H1 (cell line): ENCODE measurements around the gene FOXB1. TPM values are rescaled to one million over a fixed set of nuclear protein-coding genes. Genes with fewer than 3 reads are reported as not detected.

ENCODE experiments used
- CREB1 ChIP-seq: IDR thresholded peaks from 2 replicates; pipeline ENCODE4 v1.6.1; 2012; ENCODE audit warnings: inconsistent platforms
- CTBP2 ChIP-seq: IDR thresholded peaks from 2 replicates; pipeline ENCODE4 v1.7.0; 2011; ENCODE audit warnings: borderline replicate concordance, mild to moderate bottlenecking, moderate library complexity, mixed read lengths, low read length; ENCODE audit not compliant: insufficient read depth, insufficient read length
- EZH2 ChIP-seq: fragments of 200-600 bp; sonication (generic); IDR thresholded peaks from 2 replicates; pipeline ENCODE4 v1.7.1; 2012; ENCODE audit warnings: low read depth, mild to moderate bottlenecking, moderate library complexity, low read length, inconsistent platforms; ENCODE audit not compliant: severe bottlenecking
- GABPA ChIP-seq: IDR thresholded peaks from 2 replicates; pipeline ENCODE4 v1.6.1; 2011; ENCODE audit warnings: mild to moderate bottlenecking, low read length, moderate library complexity, borderline replicate concordance; ENCODE audit not compliant: insufficient read depth
- GTF2F1 ChIP-seq: IDR thresholded peaks from 2 replicates; pipeline ENCODE4 v1.6.1; 2012; ENCODE audit warnings: low read depth, low read length, improper control_type of control experiment, borderline replicate concordance
- HDAC6 ChIP-seq: IDR thresholded peaks from one replicate; pipeline ENCODE4 v1.7.1; 2012; ENCODE audit warnings: low read depth, mild to moderate bottlenecking, inconsistent platforms, low read length, moderate library complexity
- KDM4A ChIP-seq: IDR thresholded peaks from one replicate; pipeline ENCODE4 v1.7.1; 2012; ENCODE audit warnings: low read depth, mild to moderate bottlenecking, moderate library complexity, low read length, inconsistent platforms; ENCODE audit not compliant: severe bottlenecking
- POU5F1 ChIP-seq: IDR thresholded peaks from 2 replicates; pipeline ENCODE4 v1.6.1; 2011; ENCODE audit warnings: low read depth, mild to moderate bottlenecking, low read length, moderate library complexity
- RAD21 ChIP-seq, 2 experiments: IDR thresholded peaks in 1 of 2; conservative IDR thresholded peaks in 1 of 2; 2 replicates each; pipeline ENCODE4 v1.6.1; 2011; ENCODE audit warnings: low read depth in 2 of 2, low read length in 2 of 2, improper control_type of control experiment in 1 of 2, inconsistent platforms in 1 of 2, mild to moderate bottlenecking in 1 of 2, moderate library complexity in 1 of 2
- RXRA ChIP-seq: IDR thresholded peaks from 2 replicates; pipeline ENCODE4 v1.6.1; 2011; ENCODE audit warnings: low read depth, mild to moderate bottlenecking, low read length, moderate library complexity; ENCODE audit not compliant: insufficient read depth
- SIN3A ChIP-seq, 2 experiments: IDR thresholded peaks in 1 of 2; conservative IDR thresholded peaks in 1 of 2; 2 replicates each; pipeline ENCODE4 v1.6.1; 2011 to 2012; ENCODE audit warnings: low read length in 2 of 2, improper control_type of control experiment in 1 of 2, low read depth in 1 of 2, mild to moderate bottlenecking in 1 of 2
- SIX5 ChIP-seq: IDR thresholded peaks from 2 replicates; pipeline ENCODE4 v1.6.1; 2011; ENCODE audit warnings: mild to moderate bottlenecking, low read depth, low read length
- SP1 ChIP-seq: IDR thresholded peaks from 2 replicates; pipeline ENCODE4 v1.6.1; 2011; ENCODE audit warnings: low read depth, low read length
- SP4 ChIP-seq: IDR thresholded peaks from 2 replicates; pipeline ENCODE4 v1.6.1; 2012; ENCODE audit warnings: low read length, inconsistent platforms
- TEAD4 ChIP-seq: IDR thresholded peaks from 2 replicates; pipeline ENCODE4 v1.6.1; 2012; ENCODE audit warnings: low read depth, low read length, inconsistent platforms, mixed read lengths
- polyA plus RNA-seq, 7 experiments: library from polyadenylated mRNA; depleted of rRNA in 3 of 7; stranded (reverse) in 5 of 7; unstranded in 2 of 7; fragments of >200 nt in 5 of 7; fragments of 200-250 nt in 2 of 7; gene quantifications; 1 replicate in 5 of 7; 2 replicates in 1 of 7; 4 replicates in 1 of 7; pipeline versions ENCODE4 v1.2.1 to v1.2.3, GENCODE V29; 2011 to 2013; ENCODE audit warnings: missing spikeins in 2 of 7, mixed read lengths in 2 of 7
- total RNA-seq: library from RNA; stranded (reverse); fragmentation: NEBNext Ultra II Directional; extraction: Animal tissue kit (Norgen Biotek cat#: 25700); gene quantifications from 2 replicates; pipeline ENCODE4 v1.2.1, GENCODE V29; 2021
- TF ChIP-seq, protein P1 (sequence below): IDR thresholded peaks from 2 replicates; pipeline ENCODE4 v1.6.1; 2011; ENCODE audit warnings: low read length, improper control_type of control experiment

Gene FOXB1
- total and polyA plus RNA-seq, 2 of the 8 experiments (the other 6 are each of a cell fraction or from before 2014, with no cell fraction given), result 0.92 to 1.5 TPM

DNA sequence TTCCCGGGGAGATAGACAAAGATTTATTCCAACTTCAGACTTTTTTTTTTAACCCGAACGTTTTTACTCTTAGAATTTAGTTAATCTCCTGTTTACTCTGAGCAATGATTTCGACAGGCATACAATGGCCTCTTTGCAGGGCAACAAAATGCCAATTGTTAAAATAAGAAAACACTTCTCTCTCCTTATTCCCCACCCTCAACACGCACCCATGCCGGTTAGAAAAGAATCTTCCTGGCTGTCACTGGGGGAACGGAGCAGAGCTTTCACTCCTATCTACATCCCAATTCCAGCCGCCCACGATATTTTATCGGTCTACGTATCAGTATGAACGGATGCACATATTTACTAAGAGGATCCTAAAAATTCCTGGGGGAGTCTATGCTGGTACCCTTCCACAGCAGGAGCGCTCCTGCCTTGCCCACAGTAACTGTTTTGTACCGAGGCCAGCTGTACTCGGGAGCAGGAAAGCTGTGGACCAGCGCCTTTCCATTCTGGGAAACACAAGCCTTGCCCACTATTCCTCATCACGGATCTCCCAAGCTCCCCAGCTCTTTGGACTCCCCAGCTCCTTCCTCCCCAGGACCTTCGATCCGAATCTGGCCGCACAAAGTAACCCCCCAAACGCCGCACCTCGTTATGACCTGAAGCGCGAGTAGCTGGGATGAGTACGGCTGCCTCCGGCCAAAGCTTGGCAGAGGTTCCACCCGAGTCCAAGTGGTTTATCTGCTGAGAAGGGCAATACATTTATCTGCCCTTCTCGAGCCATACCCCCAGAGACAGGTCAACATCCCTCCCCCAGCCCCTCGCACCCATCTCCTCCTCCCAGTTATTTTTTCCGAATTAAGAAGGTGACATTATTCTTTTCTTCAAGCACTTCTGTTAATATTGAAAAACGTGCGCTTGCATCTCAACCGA, 2.2 kb upstream of the FOXB1 start (continued):
- TF ChIP-seq SIX5 (no peak), GTF2F1 (no peak), RXRA (no peak), CTBP2 (no peak), KDM4A (no peak), POU5F1 (no peak), GABPA (no peak), RAD21 (IDR thresholded peaks at IDR 0.05 in 1 of 2, conservative IDR thresholded peaks at IDR 0.05 in 1 of 2; ENCODE audit: low read depth in 2 of 2, low read length in 2 of 2) (no peak), TEAD4 (no peak), EZH2 (peak; percentile 86), CREB1 (no peak), HDAC6 (no peak), SIN3A (conservative IDR thresholded peaks at IDR 0.05 in 1 of 2, IDR thresholded peaks at IDR 0.05 in 1 of 2; ENCODE audit: low read depth in 1 of 2, low read length in 2 of 2) (no peak), SP1 (no peak), SP4 (no peak)
- TF ChIP-seq, protein P1, sequence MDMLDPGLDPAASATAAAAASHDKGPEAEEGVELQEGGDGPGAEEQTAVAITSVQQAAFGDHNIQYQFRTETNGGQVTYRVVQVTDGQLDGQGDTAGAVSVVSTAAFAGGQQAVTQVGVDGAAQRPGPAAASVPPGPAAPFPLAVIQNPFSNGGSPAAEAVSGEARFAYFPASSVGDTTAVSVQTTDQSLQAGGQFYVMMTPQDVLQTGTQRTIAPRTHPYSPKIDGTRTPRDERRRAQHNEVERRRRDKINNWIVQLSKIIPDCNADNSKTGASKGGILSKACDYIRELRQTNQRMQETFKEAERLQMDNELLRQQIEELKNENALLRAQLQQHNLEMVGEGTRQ, result no peak
